Omental fat pad (tissue), 4 donors: ENCODE data around the gene GAGE10. TPM values are rescaled to one million over a fixed set of nuclear protein-coding genes. Genes with fewer than 3 reads are reported as not detected.
"Not testable (repeated sequence)": the region's sequence is repeated elsewhere in the genome, so short reads cannot be mapped to it uniquely, and the experiment has no call there.

Experiments
- ATAC-seq: fragments of 150-250 bp; one replicate; pipeline ENCODE4 v1.9.1; 2016; ENCODE audit warnings: mild to moderate bottlenecking, moderate library complexity; ENCODE audit not compliant: low FRiP score
- DNase-seq: peaks from one replicate; pipeline ENCODE4 v3.0.0-alpha.2; 2019; ENCODE audit warnings: low spot score
- total RNA-seq, 4 donors: library from RNA; depleted of rRNA; stranded (reverse); fragments of >200 nt; gene quantifications; one replicate each; pipeline ENCODE4 v1.1.0, GENCODE V29; 2016

GAGE10 gene
- total RNA-seq, 4 donors from 2014 or later, result not detected

GRCh38 chrX:49345402-49345801 is 42.0 kb downstream of the GAGE10 start:
- ATAC-seq, result not testable (repeated sequence)

GRCh38 chrX:49346150-49346549 is 42.7 kb downstream of the GAGE10 start:
- not testable (repeated sequence) for DNase-seq, ATAC-seq

More at GRCh38 chrX:49345402-49345801, 42.0 kb downstream of the GAGE10 start:
- not testable (repeated sequence) for DNase-seq

Other genes starting within 250 kb of the GAGE10 start
- 1 to 10 TPM; 1.1 to 3.2 (median 2.5) TPM for gene CCDC120, start 244.6 kb upstream of the GAGE10 start, total RNA-seq
- gene PRAF2, start 229.6 kb upstream of the GAGE10 start, total RNA-seq, result 10 to 100 TPM in 3 of 4 donors, 1 to 10 TPM in 1; 7.8 to 17.3 (median 12.3) TPM
- 100 to 1,000 TPM in 3 of 4 donors, 10 to 100 TPM in 1; 90.8 to 131 (median 116) TPM for gene WDR45, start 223.8 kb upstream of the GAGE10 start, total RNA-seq
- 10 to 100 TPM; 16.0 to 30.9 (median 19.6) TPM for gene GPKOW, start 179.9 kb upstream of the GAGE10 start, total RNA-seq
- 1 to 10 TPM; 1.1 to 7.3 (median 3.3) TPM for gene MAGIX, start 140.9 kb upstream of the GAGE10 start, total RNA-seq
- 10 to 100 TPM; 26.3 to 48.0 (median 38.3) TPM for gene PLP2, start 131.7 kb upstream of the GAGE10 start, total RNA-seq
- gene PRICKLE3, start 117.3 kb upstream of the GAGE10 start, total RNA-seq, result 10 to 100 TPM in 2 of 4 donors, 1 to 10 TPM in 2; 5.1 to 28.1 (median 11.9) TPM
- gene SYP, start 103.5 kb upstream of the GAGE10 start, total RNA-seq, result 1 to 10 TPM in 3 of 4 donors, under 1 TPM in 1; 0.46 to 3.3 (median 2.2) TPM
- gene CACNA1F, start 70.3 kb upstream of the GAGE10 start, total RNA-seq, result under 1 TPM; 0.19 to 0.60 (median 0.34) TPM
- 10 to 100 TPM in 2 of 4 donors, 1 to 10 TPM in 2; 8.9 to 14.3 (median 11.1) TPM for gene CCDC22, start 68.2 kb upstream of the GAGE10 start, total RNA-seq
- gene FOXP3, start 38.9 kb upstream of the GAGE10 start, total RNA-seq, result not detected
- gene PPP1R3F, start 33.9 kb upstream of the GAGE10 start, total RNA-seq, result 1 to 10 TPM; 2.6 to 6.5 (median 4.6) TPM
- not detected for gene GAGE12J, start 18.4 kb downstream of the GAGE10 start, total RNA-seq
- gene GAGE13, start 27.9 kb downstream of the GAGE10 start, total RNA-seq, result not detected
- not detected for gene GAGE12C, start 228.5 kb downstream of the GAGE10 start, total RNA-seq
- gene GAGE12D, start 238.1 kb downstream of the GAGE10 start, total RNA-seq, result not detected
- gene GAGE12E, start 247.6 kb downstream of the GAGE10 start, total RNA-seq, result not detected